DMS153 (cell line): ENCODE measurements around the gene HTRA2.
"Not testable (repeated sequence)": the region's sequence is repeated elsewhere in the genome, so short reads cannot be mapped to it uniquely, and the experiment has no call there.

Experiments
- DNase-seq: peaks from one replicate; lab custom pipeline; 2025; lab: John Stamatoyannopoulos, UW

Gene HTRA2

DNA sequence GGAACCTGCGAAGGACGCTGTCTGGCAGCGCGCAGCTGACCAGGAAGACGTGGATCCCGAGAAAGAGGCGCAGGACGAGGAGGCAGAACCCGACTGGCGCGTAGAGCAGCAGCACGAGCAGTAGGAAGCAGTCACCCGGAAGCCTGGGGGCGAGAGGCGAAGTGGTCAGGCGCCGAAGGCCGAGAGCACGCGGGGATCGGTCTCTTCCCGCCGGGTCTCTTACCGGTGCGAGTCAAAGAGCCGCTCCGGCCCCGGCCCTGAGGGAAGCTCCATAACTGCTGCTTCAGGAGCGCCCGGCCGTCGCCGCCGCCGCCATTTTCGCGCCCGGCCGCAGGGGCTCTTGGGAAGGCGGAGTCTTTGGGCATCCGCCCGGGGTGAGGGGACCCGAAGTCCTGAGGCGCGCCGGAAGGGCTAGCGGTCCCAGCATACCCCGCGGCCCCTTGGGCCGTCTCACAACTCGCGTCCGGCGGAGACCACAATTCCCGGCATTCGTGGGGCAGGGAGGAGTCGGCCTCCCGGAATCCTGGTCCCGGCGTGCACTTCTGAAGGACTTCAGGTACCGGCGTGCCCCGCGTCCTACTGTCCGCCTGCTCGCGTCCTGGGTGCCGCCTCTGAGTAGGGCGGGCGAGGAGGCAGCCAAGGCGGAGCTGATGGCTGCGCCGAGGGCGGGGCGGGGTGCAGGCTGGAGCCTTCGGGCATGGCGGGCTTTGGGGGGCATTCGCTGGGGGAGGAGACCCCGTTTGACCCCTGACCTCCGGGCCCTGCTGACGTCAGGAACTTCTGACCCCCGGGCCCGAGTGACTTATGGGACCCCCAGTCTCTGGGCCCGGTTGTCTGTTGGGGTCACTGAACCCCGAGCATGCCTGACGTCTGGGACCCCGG lies at the start of gene HTRA2, which contains the start of gene AUP1:
HTRA2 (plus strand) TSS at position 577 of the 882 bp plus-strand sequence; CDS start at position 651, 74 bp downstream.
AUP1 (minus strand) TSS at position 350 of the 882 bp plus-strand sequence; CDS start at position 273, 77 bp downstream.
- DNase-seq = peak; percentile 98

DNA sequence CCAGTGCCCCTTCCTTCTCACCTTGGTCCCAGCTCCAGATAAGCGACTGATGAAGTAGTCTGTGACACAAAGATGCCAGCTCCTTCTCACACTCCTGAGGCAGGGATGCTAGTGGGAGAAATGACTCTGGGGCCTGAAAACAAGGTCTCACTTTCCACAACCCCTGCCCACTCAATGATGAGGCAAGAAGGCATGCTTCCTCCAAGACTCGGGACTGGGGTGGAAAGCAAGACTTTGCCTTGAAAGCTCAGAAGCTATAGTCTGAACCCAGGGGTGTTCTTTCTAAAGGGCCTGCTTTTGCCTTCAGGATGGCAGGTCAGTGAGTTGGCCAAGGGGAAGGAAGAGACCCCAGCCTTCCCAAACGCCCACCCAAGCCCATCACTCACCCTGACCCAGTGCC lies 48.3 kb upstream of the HTRA2 start:
- no peak for DNase-seq

DNA sequence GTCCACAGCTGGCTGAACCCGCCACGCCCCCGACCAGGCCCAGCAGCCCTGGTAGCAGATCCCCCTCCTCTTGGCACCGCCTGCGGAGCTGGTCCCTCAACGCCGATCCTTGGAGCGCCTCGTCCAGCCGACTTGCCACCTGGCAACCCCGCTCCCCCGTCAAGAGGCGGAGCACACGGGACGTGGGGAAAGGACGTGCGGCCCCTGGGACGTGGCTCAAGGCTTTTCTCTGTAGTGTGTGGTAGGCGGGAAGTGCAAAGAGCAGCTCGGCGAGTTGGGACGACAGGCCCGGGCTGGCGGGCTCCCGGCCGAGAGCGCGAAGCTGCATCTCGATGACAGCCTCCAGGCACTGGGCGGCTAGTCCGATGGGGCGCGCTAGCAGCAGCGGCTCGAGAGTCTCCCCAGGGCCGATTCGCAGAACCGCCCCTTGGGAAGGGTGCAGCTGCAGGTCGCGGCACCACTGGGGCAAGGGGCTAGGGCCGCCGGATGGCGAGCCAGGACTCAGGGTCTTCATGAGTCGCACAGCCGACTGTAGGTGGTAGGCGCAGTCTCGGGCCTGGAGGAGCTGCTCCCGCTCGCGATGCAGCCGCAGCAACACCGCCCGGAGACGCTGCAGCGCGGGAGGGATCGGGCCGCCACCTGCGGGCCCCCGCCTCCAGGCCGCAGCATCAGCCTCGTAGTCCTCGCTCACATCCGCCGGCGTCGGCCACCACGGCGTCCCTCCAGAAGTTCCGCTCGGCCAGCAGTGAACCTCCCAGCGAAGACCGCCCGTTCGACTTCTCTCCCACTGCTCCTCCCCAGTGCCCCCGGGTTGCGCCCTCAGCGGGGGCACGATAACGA lies 47.6 kb upstream of the HTRA2 start:
- DNase-seq = no peak

DNA sequence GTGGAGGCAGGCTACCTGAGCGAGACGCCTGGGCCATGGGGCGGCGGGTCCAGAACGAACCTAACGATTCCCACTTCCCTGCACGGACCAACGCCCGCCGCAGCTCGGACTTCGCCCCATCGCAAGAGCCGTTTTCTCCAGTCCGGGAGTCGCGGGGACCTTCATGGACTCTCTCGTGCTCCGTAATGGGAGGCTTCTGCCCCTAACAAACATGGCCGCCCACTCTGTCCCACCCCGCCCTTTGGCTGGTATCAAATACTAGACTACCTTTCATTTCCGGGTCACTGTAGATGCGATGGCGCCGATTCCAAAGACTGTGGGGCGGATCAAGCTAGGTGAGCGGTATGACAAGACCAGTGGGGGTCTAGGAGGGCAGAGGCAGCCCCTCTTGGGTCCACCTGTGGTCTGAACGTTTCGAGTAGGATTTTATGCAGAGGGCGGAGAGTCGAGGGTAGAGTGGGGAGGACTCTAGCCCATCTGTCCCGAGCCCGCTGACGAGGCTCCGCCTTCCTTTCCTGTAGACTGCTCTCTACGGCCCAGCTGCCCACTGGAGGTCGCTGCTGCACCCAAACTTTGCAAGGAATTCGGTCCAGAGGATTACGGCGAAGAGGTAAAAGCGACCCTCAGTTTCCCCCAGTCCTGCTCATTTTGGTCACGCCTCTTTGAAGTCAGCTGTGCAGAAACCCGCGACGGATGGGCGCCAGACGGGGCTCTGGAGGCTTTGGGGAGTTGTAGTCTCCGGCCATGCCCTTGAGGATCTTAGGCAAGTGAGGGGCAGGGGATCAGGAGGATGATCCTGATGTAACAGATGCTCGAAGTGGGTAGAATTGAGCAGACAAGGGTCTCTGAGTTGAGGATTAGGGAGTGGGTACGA lies 46.7 kb upstream of the HTRA2 start, which contains the start of the genes CCDC142 and TTC31:
CCDC142 (minus strand) TSS at position 198 of the 874 bp plus-strand sequence; CDS start at position 37, 161 bp downstream.
TTC31 (plus strand) TSS at position 281 of the 874 bp plus-strand sequence; CDS start at position 296, 15 bp downstream.
- peak; percentile 89 for DNase-seq

- not testable (repeated sequence) for DNase-seq
These were observed 46.0 kb upstream of the HTRA2 start for GRCh38 chr2:74483675-74484164.

GRCh38 chr2:74486141-74486540 lies 43.6 kb upstream of the HTRA2 start:
- no peak for DNase-seq

GRCh38 chr2:74488643-74489481 lies 40.9 kb upstream of the HTRA2 start:
- no peak for DNase-seq

DNA sequence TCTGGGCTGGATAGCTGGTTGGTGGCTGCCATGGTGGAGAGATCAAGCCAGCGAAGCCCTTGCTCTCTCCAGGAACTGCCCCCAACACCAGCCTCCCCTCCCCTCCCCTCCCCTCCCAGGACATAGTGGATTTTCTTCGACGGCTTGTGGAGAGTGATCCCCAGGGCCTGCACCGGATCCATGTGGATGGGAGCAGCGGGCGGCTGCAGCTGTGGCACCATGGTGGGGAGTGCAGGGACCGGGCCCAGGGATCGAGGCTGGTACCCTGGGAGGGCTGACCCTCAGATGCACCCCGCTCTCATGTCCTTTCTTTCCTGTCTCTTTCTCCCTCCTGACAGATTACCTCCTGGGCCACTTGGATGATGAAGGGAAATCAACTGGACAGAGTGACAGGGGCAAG lies 39.8 kb upstream of the HTRA2 start:
- no peak for DNase-seq

GRCh38 chr2:74491648-74492544 lies 37.8 kb upstream of the HTRA2 start:
- DNase-seq = no peak

DNA sequence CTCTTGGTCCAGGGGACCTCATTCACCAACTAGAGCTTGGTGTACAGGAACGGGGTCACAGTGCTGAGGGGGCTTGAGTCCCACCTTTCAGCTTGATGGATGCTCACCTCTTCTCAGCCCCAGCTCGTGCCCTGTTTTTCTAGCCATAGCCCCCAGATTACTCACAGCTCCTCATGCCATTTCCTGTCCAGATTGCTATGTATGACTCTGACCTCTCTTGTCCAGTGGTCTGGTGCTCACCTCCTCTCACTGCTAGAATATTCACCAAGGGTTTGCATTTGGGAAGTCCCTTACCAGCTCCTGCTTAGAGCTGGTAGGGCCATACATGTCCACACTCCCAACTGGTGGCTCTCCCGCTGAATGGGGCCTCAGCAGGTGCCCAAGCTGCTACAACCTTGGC lies 36.2 kb upstream of the HTRA2 start:
- DNase-seq = no peak

DNA sequence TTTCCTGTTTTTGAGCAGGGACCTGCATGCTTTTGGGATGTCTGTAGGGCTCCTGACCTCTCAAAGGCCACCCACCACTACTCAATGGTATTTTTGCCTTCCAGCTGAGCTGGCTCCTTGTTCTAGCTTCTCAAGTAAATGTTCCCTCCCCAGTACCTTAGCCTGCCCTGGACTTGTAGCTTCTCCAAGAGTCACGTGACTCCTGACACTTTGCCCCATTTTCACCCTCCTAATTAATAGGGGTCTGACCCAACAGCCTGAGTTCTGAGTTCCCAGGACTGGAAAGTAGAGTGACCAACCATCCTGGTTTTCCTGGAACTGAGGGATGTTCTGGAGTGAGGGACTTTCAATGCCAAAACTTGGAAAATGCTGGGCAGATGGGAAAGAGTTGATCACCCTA lies 34.3 kb upstream of the HTRA2 start:
- DNase-seq = no peak

DNA sequence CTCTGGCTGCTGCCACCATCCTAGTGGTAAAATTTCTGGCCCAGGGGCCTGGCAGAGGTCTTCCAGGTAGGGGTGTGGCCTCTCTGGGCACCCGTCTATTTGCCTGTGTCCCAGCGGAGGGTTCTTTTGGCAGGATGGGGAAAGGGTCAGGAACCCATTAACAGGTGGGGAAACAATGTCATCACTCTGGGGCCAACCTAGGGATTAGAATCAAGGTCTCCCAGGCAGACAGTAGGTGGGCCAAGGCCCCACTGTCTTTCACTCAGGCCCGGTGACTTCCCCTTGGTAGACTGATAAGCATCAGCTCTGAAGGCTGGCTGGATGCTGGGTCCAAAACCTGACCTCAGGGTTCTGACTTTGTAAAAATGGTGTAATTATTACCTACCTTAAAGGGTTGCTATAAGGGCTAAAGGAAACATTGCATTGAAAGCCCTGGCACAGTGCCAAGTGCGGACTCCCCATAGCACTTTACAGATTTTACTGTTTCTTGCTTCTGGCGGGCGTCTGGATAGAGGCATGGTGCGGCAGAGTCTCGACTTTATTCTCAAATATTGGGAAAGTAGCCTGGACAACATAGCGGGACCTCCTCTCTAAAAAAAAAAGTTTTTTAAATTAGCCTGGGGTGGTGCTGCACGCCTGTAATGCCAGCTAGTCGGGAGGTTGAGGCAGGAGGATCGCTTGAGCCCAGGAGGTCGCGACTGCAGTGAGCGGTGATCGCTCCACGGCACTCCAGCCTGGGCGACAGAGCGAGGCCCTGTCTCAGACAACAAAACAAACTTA lies 32.5 kb upstream of the HTRA2 start:
- DNase-seq = no peak

DNA sequence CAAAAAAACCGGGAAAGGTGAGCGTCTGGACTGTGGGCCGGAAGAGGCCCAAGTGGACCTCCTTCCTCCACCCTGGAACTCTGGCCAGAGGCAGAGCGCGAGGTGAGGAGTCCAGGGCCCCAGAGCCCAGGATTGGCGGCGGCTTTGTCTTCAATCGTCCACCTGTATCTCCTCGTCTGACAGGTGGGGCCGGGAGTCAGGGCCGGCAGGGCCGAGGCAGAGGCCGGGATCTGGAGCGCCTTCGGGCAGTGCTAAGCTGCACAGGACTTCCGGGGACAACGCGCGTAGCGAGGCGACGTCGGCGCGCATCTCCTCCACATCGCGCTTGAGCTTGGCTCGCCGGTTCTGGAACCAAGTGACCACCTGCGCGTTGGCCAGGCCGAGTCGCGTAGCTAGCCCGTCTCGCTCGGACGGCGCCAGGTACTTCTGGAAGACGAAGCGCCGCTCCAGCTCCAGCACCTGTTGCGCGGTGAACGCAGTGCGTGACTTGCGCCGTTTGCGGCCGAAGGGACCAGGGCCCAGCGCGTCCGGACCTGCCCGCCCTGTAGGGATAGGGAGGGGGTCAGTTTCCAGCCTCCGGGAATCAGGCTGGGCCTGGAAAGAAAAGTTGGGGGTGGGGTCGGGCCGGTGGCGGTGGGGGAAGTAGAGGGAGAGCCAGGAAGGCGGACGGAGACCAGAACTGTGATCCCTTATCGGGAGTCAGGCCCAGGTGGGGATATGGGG lies 31.8 kb upstream of the HTRA2 start:
- no peak for DNase-seq

DNA sequence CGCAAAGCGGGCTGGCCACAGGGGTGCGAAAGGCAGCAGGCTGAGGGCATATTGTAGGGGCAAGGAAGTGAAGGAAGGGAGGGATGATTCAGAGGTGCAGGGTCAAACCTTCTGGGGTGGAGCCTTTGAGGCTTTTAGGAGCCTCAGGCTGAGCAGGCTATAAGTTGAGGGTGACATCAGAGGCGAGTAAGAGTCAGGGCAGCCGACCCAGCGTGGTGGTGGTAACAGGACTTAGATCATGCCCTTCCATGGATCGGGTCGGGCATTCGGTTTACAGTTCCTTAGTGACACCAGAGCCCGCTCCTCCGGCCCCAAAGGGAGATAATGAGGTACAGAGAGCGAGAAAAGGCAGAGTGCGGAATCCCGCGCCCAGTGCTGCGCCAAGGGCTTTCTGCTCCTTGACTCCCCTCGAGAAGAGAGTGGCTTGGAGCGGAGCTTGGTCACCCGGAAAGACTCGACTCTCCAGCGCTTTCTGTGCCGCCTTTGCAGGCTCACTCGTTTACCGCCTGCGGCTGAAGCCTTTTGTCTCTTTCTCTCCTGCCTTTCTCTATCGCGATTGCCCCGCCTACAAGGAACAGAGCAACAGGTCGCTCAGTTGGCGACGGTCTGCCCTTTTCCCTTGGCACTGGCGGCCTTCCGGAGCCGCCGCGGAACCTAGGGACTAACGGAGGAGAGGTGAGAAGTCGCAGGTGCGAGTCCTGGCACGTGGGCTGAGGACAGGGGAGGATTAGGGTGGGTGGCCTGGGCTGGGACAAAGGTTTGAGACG lies 31.1 kb upstream of the HTRA2 start:
- DNase-seq = no peak

GRCh38 chr2:74499267-74499939 lies 30.3 kb upstream of the HTRA2 start, which contains the start of gene LBX2:
LBX2 (minus strand) TSS chr2:74499603; CDS start chr2:74499537, 66 bp downstream.
- DNase-seq = no peak

DNA sequence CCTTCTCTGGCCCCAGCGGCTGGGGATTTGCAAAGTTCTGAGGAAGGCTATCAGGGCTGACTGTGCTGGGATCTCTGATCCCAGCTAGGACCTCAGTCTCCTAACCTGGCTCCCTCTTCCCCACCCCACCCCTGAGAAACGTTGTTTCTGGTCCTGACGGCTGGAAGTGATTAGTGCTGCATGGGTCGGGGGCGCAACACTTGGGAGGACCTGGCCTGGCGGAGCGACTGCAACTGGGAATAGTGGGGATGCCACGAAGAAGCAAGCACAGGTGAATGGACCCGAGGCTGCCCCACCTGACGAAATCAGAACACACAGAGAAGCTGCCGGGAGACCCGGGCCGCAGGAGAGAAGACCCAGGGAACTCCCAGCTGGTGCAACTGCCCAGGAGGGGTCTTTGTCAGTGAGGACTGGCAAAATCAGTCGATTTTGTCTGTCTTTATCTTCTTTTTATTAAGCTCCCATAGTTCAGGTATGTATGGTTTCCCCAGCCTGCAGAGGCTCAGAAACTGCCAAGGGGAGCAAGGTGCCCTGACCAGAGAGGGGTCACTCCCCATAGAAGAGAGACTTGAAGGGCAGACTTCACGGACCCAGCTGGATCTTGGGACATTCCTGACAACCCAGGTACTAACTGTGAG lies 29.7 kb upstream of the HTRA2 start:
- DNase-seq = no peak
